GM12878 (cell line): ENCODE measurements around the gene TSPAN12. TPM values are rescaled to one million over a fixed set of nuclear protein-coding genes. Genes with fewer than 3 reads are reported as not detected.

Source experiments
- ATAC-seq: fragments of 200-7000 bp; cut with Tn5 transposase; 3 replicates; pipeline ENCODE4 v1.9.1; 2020; ENCODE audit warnings: mild to moderate bottlenecking, moderate library complexity
- BruUV-seq: library from RNA; stranded (reverse); fragments of 400-500 nt; replicated peaks from 2 replicates; lab custom pipeline; 2021; lab: Mats Ljungman, UMichigan
- CTCF ChIA-PET: fragments of 300-600 bp; sonication (Branson Sonifier 250); formaldehyde crosslinking; extraction: SDS; loops from one replicate; lab custom pipeline; 2021; ENCODE audit warnings: inconsistent platforms; lab: Yijun Ruan, JAX
- POLR2A ChIA-PET: fragments of 350-600 bp; formaldehyde crosslinking; extraction: SDS; loops from one replicate; lab custom pipeline; 2021; ENCODE audit warnings: inconsistent platforms; lab: Charles Lee
- RAD21 ChIA-PET: fragments of 300-600 bp; sonication (Branson Sonifier 250); formaldehyde crosslinking; loops from one replicate; lab custom pipeline; 2023; ENCODE audit warnings: antibody characterized with exemption; ENCODE audit not compliant: unreplicated experiment; lab: Charles Lee
- SMC1A ChIA-PET: fragments of 300-600 bp; sonication (Branson Sonifier 250); formaldehyde crosslinking; loops from one replicate; lab custom pipeline; 2023; ENCODE audit not compliant: unreplicated experiment, uncharacterized antibody; lab: Charles Lee
- DNase-seq: peaks from one replicate; pipeline ENCODE4 v3.0.0-alpha.2; 2011; ENCODE audit warnings: low read depth, low spot score
- FAIRE-seq: peaks from 3 replicates; lab custom pipeline; 2011; peaks lifted over from hg19 to GRCh38; lab: Jason Lieb, UNC
- H2AFZ ChIP-seq: 2 replicates; pipeline ENCODE4 v1.6.0; 2011; ENCODE audit warnings: low read depth, low read length, control low read depth; ENCODE audit not compliant: control insufficient read depth
- H3K27ac ChIP-seq: 2 replicates; pipeline ENCODE4 v1.5.1; 2011; ENCODE audit warnings: control low read depth; ENCODE audit not compliant: control insufficient read depth, insufficient read depth
- H3K27me3 ChIP-seq, 2 experiments: replicated peaks in 1 of 2; 2 replicates each; pipeline versions ENCODE4 v1.6.0 to v1.6.1; 2011; ENCODE audit warnings: low read length in 1 of 2; ENCODE audit not compliant: control insufficient read depth in 2 of 2, insufficient read depth in 2 of 2
- H3K36me3 ChIP-seq, 2 experiments: 2 replicates each; pipeline ENCODE4 v1.5.1; 2011; ENCODE audit warnings: low read length in 1 of 2; ENCODE audit not compliant: control insufficient read depth in 2 of 2, insufficient read depth in 2 of 2
- H3K4me1 ChIP-seq: 2 replicates; pipeline ENCODE4 v1.6.1; 2011; ENCODE audit warnings: mild to moderate bottlenecking, low read length, moderate library complexity, mixed read lengths; ENCODE audit not compliant: control insufficient read depth, insufficient read depth
- H3K4me2 ChIP-seq: 2 replicates; pipeline ENCODE4 v1.6.0; 2011; ENCODE audit warnings: control low read depth; ENCODE audit not compliant: control insufficient read depth, insufficient read depth
- H3K4me3 ChIP-seq: fragments of 200-600 bp; sonication (generic); 2 replicates; pipeline ENCODE4 v1.5.1; 2016
- H3K79me2 ChIP-seq: 2 replicates; pipeline ENCODE4 v1.6.0; 2011; ENCODE audit warnings: low read length; ENCODE audit not compliant: control insufficient read depth, insufficient read depth
- H3K9ac ChIP-seq: 2 replicates; pipeline ENCODE4 v1.8.0; 2011; ENCODE audit warnings: low read length, control low read depth, mixed read lengths; ENCODE audit not compliant: control insufficient read depth, insufficient read depth
- H3K9me3 ChIP-seq: replicated peaks from 3 replicates; pipeline ENCODE4 v1.5.1; 2011; ENCODE audit warnings: mild to moderate bottlenecking, low read length; ENCODE audit not compliant: control insufficient read depth, insufficient read depth
- H4K20me1 ChIP-seq: 2 replicates; pipeline ENCODE4 v1.6.0; 2011; ENCODE audit not compliant: control insufficient read depth, insufficient read depth
- EP300 ChIP-seq, 2 experiments: fragments of 150-350 bp in 1 of 2; IDR thresholded peaks; 2 replicates each; pipeline ENCODE4 v1.6.1; 2011 to 2012; ENCODE audit warnings: low read depth in 2 of 2, low read length in 2 of 2, borderline replicate concordance in 1 of 2, improper control_type of control experiment in 1 of 2, inconsistent platforms in 1 of 2; ENCODE audit not compliant: control insufficient read depth in 1 of 2
- ESRRA ChIP-seq: IDR thresholded peaks from 2 replicates; pipeline ENCODE4 v1.6.1; 2012; ENCODE audit warnings: mild to moderate bottlenecking, low read length, improper control_type of control experiment
- ETV6 ChIP-seq, 2 experiments: fragments of 450-650 bp in 1 of 2; IDR thresholded peaks in 1 of 2; conservative IDR thresholded peaks in 1 of 2; 2 replicates each; pipeline ENCODE4 v1.6.1; 2014; ENCODE audit warnings: antibody characterized with exemption in 1 of 2, borderline replicate concordance in 1 of 2, low read depth in 1 of 2, mild to moderate bottlenecking in 1 of 2, moderate library complexity in 1 of 2
- EZH2 ChIP-seq: IDR thresholded peaks from 2 replicates; pipeline ENCODE4 v1.6.1; 2012; ENCODE audit warnings: low read depth, mild to moderate bottlenecking, control low read depth, inconsistent platforms, low read length, borderline replicate concordance; ENCODE audit not compliant: control insufficient read depth
- MLLT1 ChIP-seq: fragments of 450-650 bp; IDR thresholded peaks from 2 replicates; pipeline ENCODE4 v1.6.1; 2016; ENCODE audit warnings: mild to moderate bottlenecking
- MYB ChIP-seq: fragments of 150-350 bp; IDR thresholded peaks from 2 replicates; pipeline ENCODE4 v1.6.1; 2014; ENCODE audit warnings: mild to moderate bottlenecking, low read depth, low read length, borderline replicate concordance
- NR2C1 ChIP-seq: fragments of 450-650 bp; IDR thresholded peaks from 2 replicates; pipeline ENCODE4 v1.6.1; 2017; ENCODE audit warnings: antibody characterized with exemption, mild to moderate bottlenecking, moderate library complexity
- RAD21 ChIP-seq: IDR thresholded peaks from 2 replicates; pipeline ENCODE4 v1.6.1; 2011; ENCODE audit warnings: mild to moderate bottlenecking, low read depth, low read length, moderate library complexity; ENCODE audit not compliant: insufficient read depth
- RB1 ChIP-seq: fragments of 450-650 bp; formaldehyde crosslinking; IDR thresholded peaks from 2 replicates; pipeline ENCODE4 v1.6.1; 2017; ENCODE audit warnings: mild to moderate bottlenecking, borderline replicate concordance
- RCOR1 ChIP-seq: conservative IDR thresholded peaks from 2 replicates; pipeline ENCODE4 v1.6.1; 2012; ENCODE audit warnings: low read depth, low read length, improper control_type of control experiment
- SMAD5 ChIP-seq: IDR thresholded peaks from 2 replicates; pipeline ENCODE4 v1.6.1; 2016; ENCODE audit warnings: antibody characterized with exemption, low read depth
- SPI1 ChIP-seq: IDR thresholded peaks from 2 replicates; pipeline ENCODE4 v1.6.1; 2011; ENCODE audit warnings: low read depth, mild to moderate bottlenecking, low read length, moderate library complexity, borderline replicate concordance; ENCODE audit not compliant: insufficient read depth
- SREBF2 ChIP-seq: IDR thresholded peaks from 2 replicates; pipeline ENCODE4 v1.6.1; 2012; ENCODE audit warnings: mild to moderate bottlenecking, low read length
- ZNF384 ChIP-seq: IDR thresholded peaks from 2 replicates; pipeline ENCODE4 v1.6.1; 2012; ENCODE audit warnings: low read depth, mild to moderate bottlenecking, low read length, improper control_type of control experiment, borderline replicate concordance
- WGBS: methylation state at CpG from one replicate; pipeline ENCODE4 v1.1.6; 2016; ENCODE audit warnings: low lambda C conversion rate; ENCODE audit not compliant: insufficient replicate concordance, insufficient coverage; ENCODE audit errors: missing lambda C conversion rate; 5-methylcytosine and 5-hydroxymethylcytosine counted together
- in situ Hi-C: fragments of 300-500 bp; cut with MboI; formaldehyde crosslinking; loops from 9 replicates; pipeline ENCODE4 v1.14.3; 2018; ENCODE audit warnings: mixed read lengths
- intact Hi-C: fragments of 100-400 bp; cut with micrococcal nuclease; formaldehyde crosslinking; loops from one replicate; pipeline ENCODE4 v1.14.2; 2022; ENCODE audit not compliant: unreplicated experiment
- polyA plus RNA-seq, 11 experiments: library from polyadenylated mRNA; depleted of rRNA in 4 of 11; unstranded in 6 of 11; stranded (reverse) in 5 of 11; fragments of >200 nt; fragmentation: Nextera tagmentation in 4 of 11; fragmentation: Illumina TruSeq in 1 of 11; extraction: Ambion mirVana in 4 of 11; extraction: Trizol in 1 of 11; gene quantifications; 1 replicate in 1 of 11; 2 replicates in 10 of 11; pipeline versions ENCODE4 v1.2.1 to v1.2.3, GENCODE V29; 2011 to 2016; ENCODE audit warnings: inconsistent platforms in 2 of 11, missing spikeins in 2 of 11, low read depth in 1 of 11
- total RNA-seq, 4 experiments: library from RNA; depleted of rRNA in 3 of 4; stranded (reverse); fragments of >200 nt in 3 of 4; fragmentation: Illumina TruSeq in 1 of 4; extraction: Trizol in 1 of 4; gene quantifications; 2 replicates each; pipeline versions ENCODE4 v1.2.1 to v1.2.3, GENCODE V29; 2013 to 2021

TSPAN12 gene
- total and polyA plus RNA-seq, 10 of the 15 experiments (the other 5 are each of a cell fraction or from before 2014, with no cell fraction given): 0.67 to 110 (median 1.3) TPM

- ChIA-PET CTCF (interaction anchor here (0.7 to 1.7 kb wide), 5 partner anchors 9 to 37 kb away, joined by 3 to 6 read pairs (median 3); no protein-coding TSS in a partner anchor), POLR2A (interaction anchor here (0.7 to 4.2 kb wide), 3 partner anchors 9 to 22 kb away, joined by 3 to 25 read pairs (median 4); no protein-coding TSS in a partner anchor), RAD21 (interaction anchor here (0.8 to 2.4 kb wide), 5 partner anchors 9 to 37 kb away, joined by 3 to 19 read pairs (median 7); partner anchors contain the start of gene TSPAN12), SMC1A (interaction anchor here (1.0 to 3.6 kb wide), 6 partner anchors 8 to 118 kb away, joined by 3 to 22 read pairs (median 10); no protein-coding TSS in a partner anchor)
- in situ Hi-C loops (no loop called here), intact Hi-C loops (loop anchor here (2.0 kb wide), 1 partner anchor 23 kb away; no protein-coding TSS in a partner anchor)
- Histone ChIP-seq H2AFZ (no peak overlapping the region), H3K27ac (no peak overlapping the region), H3K36me3 (no peaks in the 10 kb centered on the region), H3K27me3 (no peaks in the 10 kb centered on the region), H3K4me1 (no peaks in the 10 kb centered on the region), H3K9me3 (peaks cover 1% of the 10 kb centered on the region; the same call in 2 of the 3 replicates), H3K79me2 (no peaks in the 10 kb centered on the region), H4K20me1 (no peaks in the 10 kb centered on the region), H3K4me3 (no peak overlapping the region), H3K9ac (no peak overlapping the region), H3K4me2 (no peak overlapping the region)
- no peak for FAIRE-seq
- 68% methylated on average over 2 of the region's 2 CpGs for WGBS
- 0 out of 3 replicates have a peak, but pooled peaks have one; percentile 9 for ATAC-seq
- TF ChIP-seq MLLT1 (0 out of 2 replicates have a peak, but pooled peaks have one; percentile 47), RB1 (no peak), SMAD5 (no peak)
- no peak for DNase-seq
- no TSS peak for BruUV-seq
Observed at GRCh38 chr7:120829487-120829886, 28.5 kb downstream of the TSPAN12 start.

GRCh38 chr7:120828528-120828927 lies 29.4 kb downstream of the TSPAN12 start:
- peak; percentile 83 for ATAC-seq
- Histone ChIP-seq H3K79me2 (no peaks in the 10 kb centered on the region), H3K36me3 (no peaks in the 10 kb centered on the region), H3K4me1 (no peaks in the 10 kb centered on the region), H3K4me3 (no peak overlapping the region), H2AFZ (no peak overlapping the region), H3K27ac (no peak overlapping the region), H3K27me3 (no peaks in the 10 kb centered on the region), H3K9ac (no peak overlapping the region), H3K9me3 (peaks cover 1% of the 10 kb centered on the region; the same call in 2 of the 3 replicates), H4K20me1 (no peaks in the 10 kb centered on the region), H3K4me2 (no peak overlapping the region)
- no TSS peak for BruUV-seq
- RAD21 ChIA-PET: interaction anchor here (0.7 to 2.4 kb wide), 7 partner anchors 10 to 45 kb away, joined by 5 to 19 read pairs (median 7); partner anchors contain the start of gene TSPAN12
- POLR2A ChIA-PET: interaction anchor here (0.7 to 4.2 kb wide), 4 partner anchors 10 to 52 kb away, joined by 3 to 25 read pairs (median 4); no protein-coding TSS in a partner anchor
- in situ Hi-C loops: no loop called here
- no peak for FAIRE-seq
- CTCF ChIA-PET: interaction anchor here (0.9 to 3.3 kb wide), 5 partner anchors 10 to 22 kb away, joined by 3 to 25 read pairs (median 4); no protein-coding TSS in a partner anchor
- no peak for DNase-seq
- 25% methylated on average over 2 of the region's 2 CpGs for WGBS
- intact Hi-C loops: loop anchor here (2.0 kb wide), 1 partner anchor 22 kb away; no protein-coding TSS in a partner anchor
- SMC1A ChIA-PET: interaction anchor here (0.6 to 3.6 kb wide), 12 partner anchors 9 to 119 kb away, joined by 3 to 22 read pairs (median 4); no protein-coding TSS in a partner anchor
- TF ChIP-seq ESRRA: no peak
- TF ChIP-seq ETV6 (conservative IDR thresholded peaks at IDR 0.05 in 1 of 2, IDR thresholded peaks at IDR 0.05 in 1 of 2; ENCODE audit: borderline replicate concordance in 1 of 2, low read depth in 1 of 2): no peak
- peak; percentile 33 to 49; a peak in 1 of 4 replicates for TF ChIP-seq EP300 (IDR thresholded peaks at IDR 0.05; ENCODE audit: borderline replicate concordance in 1 of 2, control insufficient read depth in 1 of 2, low read depth in 2 of 2, low read length in 2 of 2)
- TF ChIP-seq SPI1: no peak
- no peak for TF ChIP-seq RCOR1
- peak; percentile 92 for TF ChIP-seq ZNF384
- TF ChIP-seq SREBF2: no peak
- no peak for TF ChIP-seq RAD21
- TF ChIP-seq NR2C1: no peak
- TF ChIP-seq MYB: no peak
- TF ChIP-seq EZH2: no peak
